C4-2B (cell line): Measurements from ENCODE around the gene HMGN2.

ENCODE experiments used
- H3K27ac ChIP-seq: fragments of 450-650 bp; 2 replicates; pipeline ENCODE4 v1.5.1; 2017
- CTCF ChIP-seq: fragments of 450-650 bp; conservative IDR thresholded peaks from 2 replicates; pipeline ENCODE4 v1.5.1; 2017; ENCODE audit warnings: mild to moderate bottlenecking
- ZFX ChIP-seq: fragments of 450-650 bp; IDR thresholded peaks from 2 replicates; pipeline ENCODE4 v1.6.1; 2017

HMGN2 gene

GRCh38 chr1:26472320-26472900 is at the start of gene HMGN2:
HMGN2 (plus strand) TSS chr1:26472440; CDS start chr1:26472613, 173 bp downstream.
- TF ChIP-seq CTCF (no peak), ZFX (peak; percentile 36; the same call in 1 of the 2 replicates)
- H3K27ac ChIP-seq, result peak within 1 kb of the TSS; percentile 100

GRCh38 chr1:26429721-26430120 is 42.5 kb upstream of the HMGN2 start:
- TF ChIP-seq CTCF (no peak), ZFX (no peak)
- H3K27ac ChIP-seq, result no peak overlapping the region

- TF ChIP-seq ZFX (no peak), CTCF (no peak)
- H3K27ac ChIP-seq, result peak within 1 kb of the TSS; percentile 71
Observed at GRCh38 chr1:26431979-26432695, 40.1 kb upstream of the HMGN2 start, which contains the start of gene DHDDS. DHDDS (plus strand) TSS chr1:26432321; CDS start chr1:26432946, 625 bp downstream.

GRCh38 chr1:26432793-26433192 is 39.4 kb upstream of the HMGN2 start:
- H3K27ac ChIP-seq, result peak overlapping the region; percentile 71
- no peak for TF ChIP-seq ZFX
- no peak for TF ChIP-seq CTCF

GRCh38 chr1:26434161-26434752 is 38.0 kb upstream of the HMGN2 start:
- TF ChIP-seq CTCF (no peak), ZFX (no peak)
- H3K27ac ChIP-seq, result no peak overlapping the region

GRCh38 chr1:26438041-26438440 is 34.2 kb upstream of the HMGN2 start:
- TF ChIP-seq ZFX, result no peak
- TF ChIP-seq CTCF, result no peak
- H3K27ac ChIP-seq, result no peak overlapping the region

- TF ChIP-seq ZFX (no peak), CTCF (no peak)
- H3K27ac ChIP-seq, result no peak overlapping the region
Observed at GRCh38 chr1:26440259-26440658, 32.0 kb upstream of the HMGN2 start.
